Central memory CD4-positive, alpha-beta T cell (primary cell): Measurements from ENCODE around the gene ITM2C.

Experiments
- DNase-seq: peaks from one replicate; pipeline ENCODE4 v3.0.0; 2022
- total RNA-seq, 3 experiments: gene quantifications; one replicate each; lab custom pipeline; 2026; lab: John Stamatoyannopoulos, UW

ITM2C gene, protein sequence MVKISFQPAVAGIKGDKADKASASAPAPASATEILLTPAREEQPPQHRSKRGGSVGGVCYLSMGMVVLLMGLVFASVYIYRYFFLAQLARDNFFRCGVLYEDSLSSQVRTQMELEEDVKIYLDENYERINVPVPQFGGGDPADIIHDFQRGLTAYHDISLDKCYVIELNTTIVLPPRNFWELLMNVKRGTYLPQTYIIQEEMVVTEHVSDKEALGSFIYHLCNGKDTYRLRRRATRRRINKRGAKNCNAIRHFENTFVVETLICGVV
- total RNA-seq = 12.5 to 37.3 (median 16.4) reads per million in 3 experiments

DNA sequence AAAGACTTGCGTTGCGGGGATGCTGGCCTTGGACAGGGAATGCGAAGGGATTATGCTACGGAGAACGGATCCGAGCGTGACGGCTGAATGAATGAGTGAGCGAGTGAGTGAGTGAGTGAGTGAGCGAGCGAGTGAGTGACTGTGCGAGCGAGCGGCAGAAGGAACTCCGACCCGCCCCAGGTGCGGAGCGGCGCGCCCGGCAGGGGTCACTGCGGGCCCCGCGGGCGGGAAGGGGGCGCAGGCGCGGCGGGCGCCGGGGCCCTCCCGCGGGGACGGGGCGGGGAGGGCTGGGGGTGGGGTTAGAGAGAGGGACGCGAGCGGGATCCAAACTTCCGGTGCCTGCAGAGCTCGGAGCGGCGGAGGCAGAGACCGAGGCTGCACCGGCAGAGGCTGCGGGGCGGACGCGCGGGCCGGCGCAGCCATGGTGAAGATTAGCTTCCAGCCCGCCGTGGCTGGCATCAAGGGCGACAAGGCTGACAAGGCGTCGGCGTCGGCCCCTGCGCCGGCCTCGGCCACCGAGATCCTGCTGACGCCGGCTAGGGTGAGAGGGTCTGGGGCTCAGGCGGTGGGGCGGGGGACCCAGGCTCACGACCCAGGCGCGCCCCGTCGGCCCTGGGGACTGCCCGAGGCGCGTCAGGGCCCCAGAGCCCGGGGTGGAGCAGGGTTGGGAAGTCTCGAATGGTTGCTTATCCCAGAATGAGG lies at the start of gene ITM2C:
Gene ITM2C (plus strand): TSS at position 338 of the 702 bp plus-strand sequence. CDS start 84 bp downstream, at position 422.
- peak; percentile 70 for DNase-seq

GRCh38 chr2:230815088-230815487 lies 49.7 kb upstream of the ITM2C start:
- no peak for DNase-seq

DNA sequence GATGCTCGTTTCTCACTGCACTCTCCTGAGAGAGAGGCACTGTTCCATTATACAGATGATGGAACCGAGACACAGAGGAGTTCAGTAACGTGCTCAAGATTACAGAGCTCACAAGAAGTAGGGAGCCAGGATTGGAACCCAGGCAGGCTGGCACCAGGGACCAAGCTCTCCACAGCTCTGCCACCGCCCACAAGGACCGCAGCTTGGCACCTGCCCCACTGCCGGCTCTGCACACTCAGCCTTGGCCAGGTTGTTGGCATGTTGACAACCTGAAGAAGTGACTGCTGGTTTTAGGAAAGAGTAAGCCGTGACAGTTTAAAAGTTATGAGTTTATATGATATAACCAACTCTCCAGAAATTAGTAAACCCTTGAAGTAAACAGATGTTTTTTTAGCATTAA lies 48.0 kb upstream of the ITM2C start:
- no peak for DNase-seq

GRCh38 chr2:230819433-230819832 lies 45.3 kb upstream of the ITM2C start:
- DNase-seq = no peak

GRCh38 chr2:230821261-230821990 lies 43.3 kb upstream of the ITM2C start:
- DNase-seq = no peak

DNA sequence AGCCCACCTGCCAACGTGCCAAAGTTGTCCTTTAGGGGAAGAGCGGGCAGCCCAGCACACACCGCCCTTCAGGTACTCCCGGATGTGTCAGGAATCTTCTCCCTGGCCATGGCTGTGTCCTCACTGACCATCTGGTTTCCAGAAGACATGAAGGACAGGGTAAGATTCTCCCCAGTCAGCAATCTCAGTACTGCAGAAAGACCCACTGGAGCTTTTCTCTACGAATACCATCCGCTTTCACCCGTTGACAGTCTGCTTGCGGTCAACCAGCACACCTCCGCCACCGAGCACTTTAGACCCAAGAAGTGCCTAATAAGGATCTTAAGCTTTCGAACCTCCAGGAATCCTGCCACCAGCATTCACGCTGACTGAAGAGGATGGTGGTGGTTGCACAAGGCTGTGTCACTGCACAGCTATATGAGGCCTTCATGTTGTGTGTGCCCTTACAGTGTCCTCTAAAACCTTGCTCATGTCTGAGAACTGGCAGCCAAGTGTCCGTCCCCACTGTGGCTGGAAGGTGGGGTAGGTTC lies 42.7 kb upstream of the ITM2C start:
- no peak for DNase-seq

- DNase-seq = no peak
Measured at GRCh38 chr2:230823264-230823964, 41.3 kb upstream of the ITM2C start.

GRCh38 chr2:230824406-230824978 lies 40.2 kb upstream of the ITM2C start:
- peak; percentile 65 for DNase-seq

DNA sequence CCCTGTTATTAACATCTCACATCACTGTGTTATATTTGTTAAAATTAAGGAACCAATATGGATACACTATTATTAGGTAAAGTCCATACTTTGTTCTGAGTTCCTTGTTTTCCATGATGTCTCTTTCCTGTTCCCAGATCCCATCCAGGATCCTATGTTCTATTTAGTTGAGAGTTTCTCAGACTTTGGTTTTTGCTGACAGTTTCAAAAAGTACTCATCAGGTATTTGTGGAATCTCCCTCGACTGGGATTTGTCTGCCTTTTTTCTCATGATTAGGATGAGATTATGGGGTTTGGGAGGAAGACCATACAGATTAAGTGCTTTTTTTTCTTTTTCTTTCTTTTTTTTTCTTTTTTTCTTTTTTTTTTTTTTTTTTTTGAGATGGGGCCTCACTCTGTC lies 39.4 kb upstream of the ITM2C start:
- DNase-seq = no peak

DNA sequence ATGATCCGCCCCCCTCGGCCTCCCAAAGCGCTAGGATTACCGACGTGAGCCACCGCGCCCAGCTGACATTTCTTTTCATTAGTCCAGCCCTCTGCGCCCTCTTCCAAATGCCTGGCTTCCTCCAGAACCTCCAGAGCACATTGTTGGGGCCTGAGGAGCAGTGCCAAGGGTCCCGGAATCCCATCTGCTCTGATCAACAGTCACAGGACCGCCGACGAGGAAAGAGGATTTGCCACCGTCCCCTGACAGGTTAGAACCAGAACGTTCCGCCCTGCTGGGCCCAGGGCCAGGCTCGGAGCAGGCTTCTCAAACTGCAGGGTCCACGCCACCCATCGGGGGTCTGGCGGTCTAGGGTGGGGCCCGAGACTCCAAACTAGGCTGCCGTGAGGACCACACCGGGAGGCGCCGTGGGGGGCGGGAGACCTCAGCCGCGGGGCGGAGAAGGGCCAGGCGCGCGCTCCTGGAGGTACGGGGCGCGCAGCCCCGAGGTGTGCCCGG lies 36.9 kb upstream of the ITM2C start:
- no peak for DNase-seq

DNA sequence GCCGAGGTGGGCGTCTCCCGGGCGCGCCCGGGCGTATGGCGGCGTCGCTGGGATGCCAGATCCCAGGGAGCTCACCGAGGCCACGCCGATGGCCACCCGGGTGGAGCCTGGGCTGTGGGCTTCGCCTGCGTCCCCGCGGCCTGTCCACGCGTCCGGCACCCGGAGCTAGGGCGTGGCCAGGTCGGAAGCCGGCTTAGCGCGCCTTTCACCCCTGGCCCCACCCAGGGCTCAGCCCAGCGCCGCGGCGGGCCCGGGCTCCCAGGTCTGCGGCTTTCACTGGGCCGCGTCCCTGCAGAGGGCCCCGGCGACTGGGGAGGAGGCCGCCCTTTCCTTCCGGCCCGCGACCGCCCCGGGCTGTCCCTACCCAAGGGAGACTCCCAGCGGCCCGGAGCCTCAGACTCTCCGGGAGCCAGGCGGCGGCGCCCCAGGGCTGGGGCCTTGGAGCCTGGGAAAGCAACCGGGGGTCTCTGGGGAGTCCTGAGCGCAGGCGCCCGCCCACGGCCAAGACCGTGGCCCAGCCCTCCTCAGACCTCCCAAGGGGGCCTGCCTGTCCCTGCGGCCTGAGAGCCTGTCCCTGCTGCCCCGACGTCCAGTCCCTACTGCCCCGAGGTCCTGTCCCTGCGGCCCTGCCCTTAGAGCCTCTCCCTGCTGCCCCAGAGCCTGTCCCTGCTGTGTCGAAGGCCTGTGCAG lies 36.3 kb upstream of the ITM2C start:
- no peak for DNase-seq

DNA sequence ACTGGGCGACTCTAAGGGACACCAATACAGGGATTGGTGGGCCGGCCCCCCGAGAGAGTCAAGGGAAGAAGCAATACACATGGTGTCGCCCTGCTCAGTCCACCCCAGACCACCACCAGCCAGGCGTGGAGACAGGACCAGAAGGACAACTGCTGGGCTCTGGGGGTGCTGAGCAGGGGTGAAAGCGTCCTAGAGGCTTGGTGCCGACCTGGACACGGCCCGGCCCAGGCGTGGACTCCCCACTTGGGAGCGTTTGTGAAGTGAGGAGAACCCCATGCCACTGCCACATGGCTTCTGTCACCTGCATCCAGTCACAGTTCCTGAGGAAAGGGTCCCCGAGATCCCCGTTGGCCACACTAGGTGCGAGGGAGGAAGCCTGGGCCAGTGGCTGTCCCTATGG lies 35.4 kb upstream of the ITM2C start:
- no peak for DNase-seq

DNA sequence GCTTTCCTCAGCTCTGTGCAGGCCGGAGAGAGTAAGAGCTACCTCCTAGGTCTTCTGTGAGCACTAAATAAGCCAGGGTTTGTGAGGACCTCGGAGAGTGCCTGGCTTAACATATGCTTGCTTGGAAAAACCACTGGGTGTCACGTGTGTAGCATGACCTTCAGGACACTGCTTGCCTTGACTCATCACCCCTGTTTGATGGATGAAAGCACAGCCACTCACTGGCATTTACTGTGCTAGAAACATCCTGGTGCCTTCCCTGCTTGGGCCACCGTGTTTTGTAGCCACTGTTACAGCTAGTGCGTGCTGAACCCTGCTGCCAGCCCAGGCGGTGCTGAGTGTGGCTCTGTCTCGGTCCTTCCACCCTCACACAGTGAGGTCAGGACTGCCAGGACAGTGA lies 34.8 kb upstream of the ITM2C start:
- no peak for DNase-seq

- no peak for DNase-seq
Measured at GRCh38 chr2:230830428-230830827, 34.3 kb upstream of the ITM2C start.

DNA sequence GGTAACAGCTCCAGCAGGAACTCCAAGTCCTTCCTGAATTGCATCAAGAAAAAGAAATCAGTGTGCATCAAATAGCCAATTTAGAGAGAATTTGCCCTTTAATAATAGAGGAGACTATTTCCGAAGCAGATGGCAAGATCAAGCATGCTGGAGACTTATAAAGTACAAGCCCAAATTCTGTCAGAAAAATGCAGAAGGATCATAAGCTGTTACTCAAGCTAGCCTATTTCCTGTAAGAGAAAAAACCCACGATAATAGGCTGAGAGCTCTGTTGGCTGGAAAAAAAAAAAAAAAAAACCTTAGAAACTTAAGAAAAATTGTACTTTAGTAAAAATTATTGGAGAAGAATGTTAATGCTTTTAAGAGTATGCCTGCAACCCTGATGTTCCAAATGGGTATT lies 24.4 kb upstream of the ITM2C start:
- no peak for DNase-seq

DNA sequence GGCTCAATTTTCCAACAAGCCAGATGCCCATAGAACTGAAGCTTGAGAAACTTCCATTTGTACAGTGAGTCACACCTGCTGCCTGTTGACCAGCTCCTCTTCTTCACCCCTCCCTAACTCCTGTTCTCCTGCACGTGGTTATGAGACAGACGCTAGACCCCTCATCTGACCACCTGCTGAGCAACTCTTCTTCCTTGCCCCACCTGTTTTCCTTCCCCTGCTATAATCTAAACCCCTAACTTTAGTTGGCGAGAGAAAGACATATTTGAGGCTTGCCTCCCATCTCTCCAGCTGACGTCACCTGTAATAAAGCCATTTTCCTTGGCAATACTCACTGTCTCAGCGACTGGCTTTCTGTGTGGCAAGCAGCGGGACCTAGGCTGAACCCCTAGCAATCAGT lies 22.3 kb upstream of the ITM2C start:
- DNase-seq = no peak

GRCh38 chr2:230843132-230843531 lies 21.6 kb upstream of the ITM2C start:
- DNase-seq = no peak

DNA sequence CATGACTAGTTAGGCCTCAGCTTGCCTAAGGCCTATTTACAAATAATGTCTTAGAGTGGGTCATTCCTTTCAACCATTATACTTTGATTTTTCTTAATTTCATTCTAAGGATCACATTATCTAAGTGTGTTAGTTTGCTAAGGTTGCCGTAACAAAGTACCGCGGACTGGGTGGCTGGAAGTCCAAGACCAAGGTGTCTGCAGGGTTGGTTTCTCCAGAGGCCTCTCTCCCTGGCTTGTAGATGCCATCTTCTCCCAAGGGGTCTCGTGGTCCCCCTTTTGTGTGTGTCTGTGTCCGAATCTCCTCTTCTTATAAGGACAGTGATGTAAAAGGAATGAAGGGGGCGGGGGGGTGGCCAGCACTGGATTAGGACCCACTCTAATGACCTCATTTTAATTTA lies 18.4 kb upstream of the ITM2C start:
- DNase-seq = no peak

DNA sequence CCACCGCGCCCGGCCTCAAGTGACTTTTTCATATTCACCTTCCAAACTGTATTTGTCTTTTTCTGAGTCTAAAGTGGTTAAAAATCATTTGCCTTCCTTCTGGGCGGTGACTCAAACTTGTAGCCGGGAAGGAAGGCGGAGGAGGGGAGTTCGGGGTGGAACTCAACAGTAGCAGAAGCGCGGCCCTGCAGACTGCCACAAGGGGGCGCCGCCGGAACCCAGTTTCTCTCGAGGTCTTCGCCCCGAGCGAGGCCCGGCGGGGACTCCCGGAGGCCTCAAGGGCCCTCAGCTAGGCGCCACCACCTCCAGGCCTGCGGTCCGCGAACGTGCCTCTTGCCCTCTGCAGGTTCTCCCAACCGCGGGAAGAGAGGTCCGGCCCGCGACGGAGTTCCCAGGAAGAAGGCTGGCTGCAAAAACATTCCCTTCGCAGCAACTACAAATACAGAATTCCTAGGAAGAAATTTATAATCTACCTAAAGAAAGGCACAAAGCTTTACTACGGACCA lies 16.8 kb upstream of the ITM2C start:
- peak; percentile 69 for DNase-seq

- peak; percentile 57 for DNase-seq
Measured at GRCh38 chr2:230849633-230850357, 14.9 kb upstream of the ITM2C start.

GRCh38 chr2:230850358-230850658 lies 14.4 kb upstream of the ITM2C start:
- no peak for DNase-seq
